Fibroblast of skin of abdomen (primary cell): Measurements from ENCODE around the gene TTC39A. TPM values are rescaled to one million over a fixed set of nuclear protein-coding genes. Genes with fewer than 3 reads are reported as not detected.

Source experiments
- DNase-seq: peaks from one replicate; pipeline ENCODE4 v3.0.0-alpha.2; 2013
- polyA plus RNA-seq, 2 experiments: library from polyadenylated mRNA; unstranded; fragments of 120-200 nt; gene quantifications; one replicate each; pipeline ENCODE4 v1.2.1, GENCODE V29; 2013; ENCODE audit not compliant: insufficient read length in 2 of 2

TTC39A gene
- 0.55 TPM for polyA plus RNA-seq (2013, experiment 1 of 2; ENCODE audit: insufficient read length)
- 0.40 TPM for polyA plus RNA-seq (2013, experiment 2 of 2; ENCODE audit: insufficient read length)

- no peak for DNase-seq
These were observed at the start of gene TTC39A for GRCh38 chr1:51330331-51331201. TSS of gene TTC39A (minus strand) at chr1:51330562. CDS start at chr1:51330477, 85 bp downstream.

GRCh38 chr1:51378871-51379270 lies 48.5 kb upstream of the TTC39A start:
- no peak for DNase-seq

GRCh38 chr1:51373898-51374297 lies 43.5 kb upstream of the TTC39A start:
- no peak for DNase-seq

DNA sequence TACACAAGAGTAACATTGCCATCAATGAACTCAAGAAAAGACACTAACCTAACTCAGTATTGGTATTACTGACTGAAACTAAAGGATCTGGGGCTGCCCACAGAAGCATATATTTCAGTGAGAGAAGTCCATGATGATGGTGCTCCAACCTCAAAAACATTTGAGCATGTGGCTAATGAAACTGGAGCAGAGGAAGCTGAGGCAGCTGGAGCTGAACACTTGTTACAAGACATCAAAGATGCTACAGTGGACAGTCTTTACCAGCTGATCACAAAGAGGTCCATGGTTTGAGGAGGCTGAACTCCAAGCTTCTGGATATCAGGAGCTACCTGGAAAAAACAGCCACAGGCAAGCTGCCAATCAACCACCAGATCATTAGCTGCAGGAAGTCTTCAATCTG lies 42.2 kb upstream of the TTC39A start:
- no peak for DNase-seq

- DNase-seq = no peak
These were observed 38.8 kb upstream of the TTC39A start for GRCh38 chr1:51369171-51369570.

DNA sequence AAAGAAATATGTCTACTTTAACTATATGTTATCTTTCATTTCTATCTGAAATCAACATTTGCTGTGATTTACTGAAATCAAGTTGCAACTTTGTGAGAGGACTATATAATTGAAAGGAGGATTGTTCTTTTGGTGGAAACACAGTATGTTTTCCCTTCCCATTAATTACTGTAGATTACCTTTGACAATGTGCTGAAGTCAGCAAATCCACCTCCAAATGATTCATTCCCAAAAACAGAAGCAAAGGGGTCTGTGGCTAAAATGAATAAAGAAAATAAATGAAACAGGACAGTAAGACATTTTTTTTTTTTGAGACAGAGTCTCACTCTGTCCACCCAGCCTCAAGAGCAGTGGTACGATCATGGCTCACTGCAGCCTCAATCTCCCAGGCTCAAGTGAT lies 35.4 kb upstream of the TTC39A start:
- DNase-seq = no peak

GRCh38 chr1:51359879-51360278 lies 29.5 kb upstream of the TTC39A start:
- DNase-seq = no peak

DNA sequence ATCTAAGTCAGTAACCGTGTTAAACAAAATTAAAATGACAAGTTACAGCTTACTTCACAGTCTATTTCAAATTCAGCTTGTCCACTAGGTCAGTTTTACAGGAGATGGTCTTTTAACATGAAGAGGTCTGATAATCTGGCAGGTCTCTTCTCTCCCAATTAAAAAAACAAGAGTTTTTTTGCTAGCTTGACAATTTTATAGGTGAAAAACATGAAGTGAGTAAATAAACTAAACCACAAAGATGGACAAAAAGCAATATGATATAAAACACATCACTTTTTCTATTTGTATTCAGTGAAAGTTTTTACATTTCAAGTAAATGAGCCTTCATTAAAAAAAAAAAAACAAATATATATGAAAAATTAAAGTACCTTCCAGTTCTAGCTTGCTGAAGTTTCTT lies 25.0 kb upstream of the TTC39A start:
- DNase-seq = no peak

GRCh38 chr1:51354416-51354815 lies 24.1 kb upstream of the TTC39A start:
- DNase-seq = no peak

- no peak for DNase-seq
These were observed 21.5 kb upstream of the TTC39A start for GRCh38 chr1:51351907-51352306.

GRCh38 chr1:51349862-51350261 lies 19.5 kb upstream of the TTC39A start:
- no peak for DNase-seq

DNA sequence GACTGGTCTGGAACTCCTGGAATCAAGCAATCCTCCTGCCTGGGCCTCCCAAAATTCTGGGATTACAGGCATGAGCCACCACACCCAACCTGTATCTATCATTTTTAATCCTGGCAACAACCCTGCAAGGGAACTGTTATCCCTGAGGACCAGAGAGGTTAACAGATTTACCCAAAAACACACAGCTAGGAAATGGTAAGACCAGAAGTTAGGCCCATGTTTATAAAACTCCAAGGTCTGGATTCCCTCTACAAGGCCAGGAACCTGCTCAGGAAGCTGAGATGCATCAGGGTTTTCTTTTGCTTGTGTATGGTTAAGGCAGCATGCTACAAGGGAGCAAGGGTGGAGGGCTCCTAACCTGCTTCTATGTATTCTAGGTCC lies 17.8 kb upstream of the TTC39A start:
- DNase-seq = no peak

DNA sequence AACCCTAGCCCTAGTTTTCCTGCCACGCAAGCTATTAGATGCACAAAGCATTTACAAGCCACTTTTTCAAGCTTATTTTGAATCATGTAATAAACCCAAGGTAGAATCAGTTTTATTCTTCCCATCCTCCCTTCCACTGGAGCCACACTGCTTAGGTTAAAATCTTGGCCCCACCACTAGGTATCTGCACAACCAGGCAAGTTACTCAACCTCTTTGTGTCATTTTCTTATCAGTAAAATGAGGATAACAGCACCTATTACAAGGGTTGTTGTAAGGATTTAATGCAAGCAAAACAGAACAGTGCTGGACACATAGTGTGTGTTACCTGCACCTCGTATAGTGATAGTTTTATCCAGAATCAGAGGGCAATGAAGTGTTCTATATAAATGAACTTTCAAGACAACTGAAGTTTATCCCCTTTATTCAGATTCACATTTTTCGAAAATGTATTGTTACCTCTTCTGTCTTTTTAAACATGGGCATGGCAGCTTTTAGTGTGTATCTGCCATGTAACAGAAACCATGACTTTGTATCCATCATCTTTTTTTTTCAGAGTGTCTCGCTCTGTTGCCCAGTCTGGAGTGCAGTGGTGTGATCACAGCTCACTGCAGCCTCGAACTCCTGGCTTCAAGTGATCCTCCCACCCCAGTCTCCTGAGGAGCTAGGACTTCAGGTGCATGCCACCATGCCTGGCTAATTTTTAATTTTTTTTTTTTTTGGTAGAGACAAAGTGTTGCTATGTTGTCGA lies 17.2 kb upstream of the TTC39A start:
- DNase-seq = no peak

GRCh38 chr1:51346086-51346942 lies 16.0 kb upstream of the TTC39A start:
- no peak for DNase-seq

GRCh38 chr1:51345300-51345687 lies 14.9 kb upstream of the TTC39A start:
- DNase-seq = no peak

- no peak for DNase-seq
These were observed 14.4 kb upstream of the TTC39A start for GRCh38 chr1:51344602-51345299.

DNA sequence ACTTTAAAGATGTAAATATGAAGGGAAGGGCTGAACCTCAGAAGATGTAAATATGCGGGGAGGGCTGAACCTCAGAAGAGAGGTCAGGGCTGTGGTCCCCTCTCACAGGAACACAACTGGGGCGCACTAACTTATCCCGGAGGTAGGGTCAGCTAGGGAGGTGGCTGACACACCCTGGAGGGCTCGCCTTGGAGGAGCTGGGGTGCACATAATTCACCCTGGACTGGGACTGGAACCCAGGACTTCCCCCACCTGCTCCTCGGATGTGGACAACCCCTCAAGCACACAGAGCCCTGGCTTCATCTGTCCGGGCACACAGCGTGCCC lies 13.9 kb upstream of the TTC39A start:
- no peak for DNase-seq

GRCh38 chr1:51343624-51344023 lies 13.3 kb upstream of the TTC39A start:
- no peak for DNase-seq

- DNase-seq = no peak
These were observed 12.3 kb upstream of the TTC39A start for GRCh38 chr1:51342591-51343206.

DNA sequence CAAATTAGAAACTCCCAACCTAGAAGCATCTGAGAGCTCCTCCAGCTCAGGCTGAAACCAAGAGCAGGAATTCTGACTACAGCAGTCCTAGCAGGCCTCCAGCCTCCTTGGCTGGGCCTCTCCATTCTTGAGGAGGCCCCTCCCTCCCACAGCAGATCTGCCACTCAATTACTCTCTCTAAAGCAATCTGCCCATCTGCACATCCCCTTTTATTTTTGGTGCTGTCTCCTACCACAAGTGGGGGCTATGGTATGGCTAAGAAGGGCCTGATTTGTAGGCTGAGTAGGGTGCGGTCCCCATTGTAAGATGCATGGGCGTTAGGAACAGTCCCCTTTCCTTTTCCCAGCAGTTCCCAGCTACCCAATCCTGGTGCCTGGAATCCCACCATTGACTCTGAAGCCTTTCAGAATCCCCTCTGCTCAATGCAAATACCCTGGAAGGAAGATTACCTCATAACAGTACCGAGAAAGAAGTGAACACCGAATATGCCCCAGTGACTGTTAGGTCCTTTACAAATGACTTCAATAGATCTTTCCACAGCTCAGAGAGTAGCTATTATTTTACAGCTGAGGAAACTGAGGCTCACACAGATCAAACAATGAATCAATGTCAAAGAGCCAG lies 11.6 kb upstream of the TTC39A start:
- DNase-seq = no peak

DNA sequence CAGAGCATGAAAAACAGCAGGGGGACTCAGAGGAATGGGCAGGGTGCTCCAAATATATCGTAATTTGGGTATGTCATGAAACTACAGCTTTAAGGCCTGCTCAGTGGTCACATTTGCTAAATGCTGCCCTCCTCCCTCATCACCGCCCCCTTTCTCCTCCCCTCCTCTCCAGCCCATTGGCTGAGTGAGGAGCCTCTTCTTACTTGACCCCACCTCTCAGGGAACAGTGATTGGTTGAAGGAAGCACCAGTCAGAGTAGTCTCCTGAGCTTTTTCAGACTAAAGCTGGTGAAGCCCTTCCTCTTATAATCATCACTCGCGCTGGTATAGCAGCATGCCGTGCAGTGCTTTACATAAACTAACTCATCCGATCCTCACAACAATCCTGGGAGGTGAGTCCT lies 10.0 kb upstream of the TTC39A start:
- DNase-seq = no peak
